Astrocyte of the hippocampus (primary cell): ENCODE data around the gene LAMC3.
A peak's percentile ranks its signal among the peaks of the same experiment; 100 is the strongest.

Source experiments
- DNase-seq: peaks from one replicate; pipeline ENCODE4 v3.0.0; 2011; ENCODE audit warnings: low read depth, low spot score

LAMC3 gene

DNA sequence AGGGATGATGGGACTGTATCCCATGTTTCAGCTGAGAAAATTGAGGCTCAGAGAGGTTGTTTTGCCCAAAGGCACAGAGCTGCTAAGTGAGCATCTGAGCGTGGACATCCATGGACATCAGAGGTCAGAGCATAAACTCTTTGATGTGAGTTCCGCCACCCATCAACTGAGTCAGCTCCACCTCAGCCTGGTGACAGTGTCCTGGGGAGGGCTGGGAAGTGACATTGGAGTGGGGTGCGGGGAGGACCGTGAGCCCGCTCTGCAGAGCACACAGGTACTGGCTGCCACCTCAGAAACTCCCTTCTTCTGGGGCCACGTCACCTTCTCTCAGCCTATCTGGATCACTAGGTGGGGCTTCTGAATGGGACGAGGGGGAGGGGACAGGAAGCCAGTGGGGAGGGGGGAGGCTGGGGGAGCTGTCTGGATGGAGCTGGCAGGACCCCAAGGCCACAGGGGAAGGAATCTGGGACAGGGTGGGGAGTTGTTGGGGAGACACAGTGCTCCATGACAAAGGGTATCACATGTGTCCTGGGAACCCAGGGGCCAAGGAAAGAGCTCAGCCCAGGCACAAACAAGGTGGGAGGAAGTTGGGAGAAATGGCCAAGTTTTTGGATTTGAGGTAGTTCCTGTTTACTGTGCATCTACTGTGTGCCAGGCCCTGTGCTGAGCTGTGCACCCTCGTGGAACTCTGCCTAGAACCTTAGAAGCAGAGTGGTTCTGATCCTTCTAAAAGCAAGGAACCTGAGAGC, 2.5 kb downstream of the LAMC3 start:
- DNase-seq, result no peak

DNA sequence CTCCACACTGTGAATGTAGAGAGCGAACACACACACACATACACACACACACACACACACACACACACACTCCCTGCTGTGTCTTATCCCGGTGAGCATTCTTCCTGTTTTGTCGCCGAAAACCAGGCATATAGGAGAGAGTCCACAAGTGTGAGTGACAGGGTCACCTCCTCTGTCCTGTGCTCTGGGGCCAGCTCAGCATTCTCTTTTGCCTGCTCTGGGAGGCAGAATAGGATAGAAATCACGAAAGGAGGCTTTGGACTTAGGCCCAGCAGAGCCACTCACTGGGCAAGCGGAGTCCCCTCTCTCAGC, 3.0 kb downstream of the LAMC3 start:
- DNase-seq, result peak; percentile 25

DNA sequence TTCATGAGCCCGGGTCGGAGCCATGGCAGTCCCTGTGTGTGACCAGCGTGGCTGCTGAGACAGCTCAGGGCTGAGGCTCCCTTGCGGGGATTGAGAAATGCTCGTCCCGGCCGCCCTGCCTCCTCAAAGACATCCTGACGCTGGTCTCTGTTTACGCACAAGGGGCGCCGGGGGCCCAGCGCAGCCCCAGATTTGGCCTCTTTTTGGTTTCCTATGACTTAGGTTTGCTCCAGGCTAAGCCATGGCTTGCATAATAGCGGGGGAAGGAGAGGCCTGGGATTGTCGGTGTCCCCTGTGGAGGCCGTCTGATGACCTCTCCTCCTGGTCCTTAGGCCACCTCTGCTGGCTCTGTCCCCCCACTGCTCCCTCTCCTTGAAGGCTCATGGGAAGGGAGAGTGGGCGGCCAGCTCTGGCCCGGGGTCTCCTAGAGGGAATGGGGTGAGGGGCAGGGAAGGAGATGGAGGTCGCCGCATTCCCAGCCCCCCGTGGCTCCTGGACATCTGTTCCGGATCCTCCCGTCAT, 3.5 kb downstream of the LAMC3 start:
- DNase-seq, result no peak

DNA sequence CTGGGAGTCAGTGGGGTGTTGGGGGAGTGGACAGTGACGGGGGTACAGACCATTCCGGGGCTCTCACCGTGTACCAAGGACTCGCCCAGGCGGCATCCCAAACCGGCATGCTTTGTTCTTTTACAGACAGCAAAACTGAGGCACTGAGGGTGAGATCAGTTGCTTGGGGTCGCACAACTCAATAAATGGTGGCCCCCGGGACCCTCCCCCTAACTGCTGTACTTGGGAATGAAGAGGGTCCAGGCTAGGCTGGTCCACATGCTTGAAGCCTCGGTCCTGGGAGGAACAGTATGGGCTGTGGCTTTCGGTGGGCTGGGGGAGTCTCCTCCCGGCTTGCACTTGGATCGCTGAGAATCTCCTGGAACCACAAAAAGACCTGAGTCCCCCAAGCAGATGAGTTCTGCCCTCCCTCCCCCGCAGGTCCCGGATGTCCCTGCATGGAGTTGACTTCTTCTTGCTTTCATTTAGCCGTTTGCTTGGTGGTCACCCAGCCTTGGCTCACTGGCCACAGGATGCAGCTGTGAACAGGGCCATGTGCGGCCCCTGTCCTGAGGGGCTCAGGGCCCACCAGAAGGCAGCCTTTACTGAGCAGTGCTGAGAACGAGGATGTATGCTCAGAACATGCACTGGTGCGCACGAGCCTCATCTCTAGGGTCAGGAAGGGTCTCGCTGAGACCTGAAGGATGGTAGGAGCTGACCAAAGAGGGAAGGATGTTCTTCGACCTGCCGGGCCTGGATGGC, 4.2 kb downstream of the LAMC3 start:
- no peak for DNase-seq

DNA sequence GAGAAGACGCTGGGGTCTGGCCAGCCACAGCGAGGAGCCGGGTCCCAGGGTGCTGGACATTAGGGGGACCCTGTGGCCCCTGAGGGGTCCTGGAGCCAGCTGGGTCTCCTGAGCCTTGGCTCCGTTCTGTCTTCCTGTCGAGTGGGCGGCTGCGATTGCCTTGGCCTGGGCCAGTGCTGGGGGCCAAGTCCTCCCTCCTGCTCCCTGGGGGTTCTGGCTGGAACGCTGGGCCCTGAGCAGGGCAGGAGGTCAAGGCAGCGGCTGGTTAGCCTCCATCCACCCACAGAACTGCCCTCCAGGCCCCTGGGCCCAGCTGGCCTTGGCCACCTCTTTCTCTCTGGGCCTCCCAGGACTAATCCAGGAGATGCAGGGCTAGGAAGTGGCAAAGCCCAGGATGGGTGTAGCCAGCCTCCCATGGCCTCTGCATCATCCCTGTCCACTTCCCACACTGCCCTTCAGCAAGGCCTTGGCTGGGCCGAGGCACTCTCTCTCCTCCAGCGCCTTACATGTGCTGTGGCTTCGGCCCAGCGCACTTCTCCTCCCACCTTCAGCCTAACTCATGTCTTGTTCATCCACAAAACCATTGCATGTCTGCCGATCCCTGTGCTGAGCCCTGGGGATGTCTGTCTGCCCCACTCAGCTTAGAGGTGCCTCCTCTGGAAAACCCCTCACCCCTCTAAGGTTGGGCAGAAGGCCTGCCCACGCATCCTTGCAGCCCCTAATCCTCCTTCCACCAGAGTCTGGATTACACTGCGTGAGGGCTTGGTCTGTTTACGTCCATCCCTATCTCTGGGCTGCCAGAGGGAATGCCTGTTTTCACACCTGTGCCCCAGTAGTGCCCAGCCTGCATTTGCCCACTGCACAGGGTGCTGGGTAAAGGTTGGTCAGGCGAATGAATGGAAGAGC, 5.0 kb downstream of the LAMC3 start:
- no peak for DNase-seq

DNA sequence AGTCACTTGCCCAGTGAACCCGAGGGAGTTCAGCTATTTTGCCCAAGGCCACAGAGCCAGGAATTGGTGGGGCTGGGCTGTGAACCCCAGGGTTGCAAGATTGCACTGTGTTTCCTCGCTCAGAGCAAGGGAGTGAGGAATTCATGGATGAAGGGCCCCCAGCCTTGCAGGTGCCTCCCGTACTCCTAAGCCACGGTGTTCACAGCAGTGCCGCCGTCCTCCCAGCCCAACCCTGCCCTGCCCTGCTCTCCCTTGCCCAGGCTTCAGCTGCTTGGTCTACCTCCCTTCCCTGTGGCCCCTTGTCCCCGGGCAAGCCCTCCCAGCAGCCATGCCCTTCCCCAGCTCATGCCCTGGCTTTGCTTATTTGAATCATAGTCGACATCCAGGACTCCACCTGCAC, 6.1 kb downstream of the LAMC3 start:
- DNase-seq, result no peak

DNA sequence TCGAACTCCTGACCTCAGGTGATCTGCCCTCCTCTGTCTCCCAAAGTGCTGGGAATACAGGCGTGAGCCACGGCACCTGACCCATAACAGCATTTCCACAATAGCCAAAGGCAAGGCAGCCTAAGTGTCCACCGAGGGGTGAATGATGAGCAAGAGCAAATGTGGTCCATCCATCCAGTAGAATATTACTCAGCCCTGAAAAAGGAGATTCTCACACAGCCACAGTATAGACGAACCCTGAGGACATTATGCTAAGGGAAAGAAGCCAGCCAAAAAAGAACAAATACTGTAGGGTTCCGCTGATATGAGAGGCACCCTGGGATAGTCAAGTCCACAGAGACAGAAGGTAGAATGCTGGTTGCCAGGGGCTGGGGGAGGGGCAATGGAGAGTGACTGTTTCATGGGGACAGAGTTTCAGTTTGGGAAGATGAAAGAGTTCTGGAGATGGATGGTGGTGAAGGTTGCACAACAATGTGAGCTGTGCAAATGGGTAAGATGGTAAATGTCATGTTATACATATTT, 7.0 kb downstream of the LAMC3 start:
- DNase-seq, result no peak

DNA sequence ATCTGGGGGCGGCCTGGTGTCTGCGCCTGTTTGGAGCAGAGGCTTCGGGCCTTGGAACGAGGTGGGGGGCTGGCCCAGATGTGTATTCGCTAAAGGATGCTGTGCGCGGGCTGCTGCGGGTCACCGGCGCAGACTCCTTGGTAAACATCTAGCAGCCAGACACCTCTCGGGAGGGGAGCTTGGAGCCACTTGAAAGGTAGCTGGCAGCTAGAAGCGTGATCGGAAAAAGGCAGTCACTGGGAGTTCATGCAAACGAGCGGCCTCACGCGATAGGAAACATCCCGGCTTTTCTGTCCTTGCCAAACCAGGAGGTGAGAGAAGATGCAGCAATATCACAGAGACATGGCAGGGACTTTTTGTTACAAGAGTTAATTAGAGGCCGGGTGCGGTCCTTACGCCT, 8.1 kb downstream of the LAMC3 start:
- no peak for DNase-seq

DNA sequence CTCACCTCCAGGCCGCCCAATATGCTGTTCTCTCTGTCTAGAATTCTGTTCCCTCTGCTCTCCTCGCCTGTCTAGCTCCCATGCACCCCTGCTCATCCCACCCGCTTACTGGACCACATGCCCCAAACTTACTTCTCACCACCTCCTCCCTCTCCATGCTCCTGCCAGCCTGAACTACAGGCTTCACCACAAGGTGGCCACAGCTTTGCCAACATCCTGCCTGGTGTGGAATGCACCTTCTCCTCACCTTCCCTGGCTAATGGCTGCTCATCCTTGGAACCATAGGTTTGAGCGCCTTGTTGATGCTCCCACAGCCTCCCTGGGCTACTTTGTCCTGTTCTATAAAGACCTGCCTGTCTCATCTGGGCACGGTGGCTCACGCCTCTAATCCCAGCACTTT, 9.6 kb downstream of the LAMC3 start:
- no peak for DNase-seq

DNA sequence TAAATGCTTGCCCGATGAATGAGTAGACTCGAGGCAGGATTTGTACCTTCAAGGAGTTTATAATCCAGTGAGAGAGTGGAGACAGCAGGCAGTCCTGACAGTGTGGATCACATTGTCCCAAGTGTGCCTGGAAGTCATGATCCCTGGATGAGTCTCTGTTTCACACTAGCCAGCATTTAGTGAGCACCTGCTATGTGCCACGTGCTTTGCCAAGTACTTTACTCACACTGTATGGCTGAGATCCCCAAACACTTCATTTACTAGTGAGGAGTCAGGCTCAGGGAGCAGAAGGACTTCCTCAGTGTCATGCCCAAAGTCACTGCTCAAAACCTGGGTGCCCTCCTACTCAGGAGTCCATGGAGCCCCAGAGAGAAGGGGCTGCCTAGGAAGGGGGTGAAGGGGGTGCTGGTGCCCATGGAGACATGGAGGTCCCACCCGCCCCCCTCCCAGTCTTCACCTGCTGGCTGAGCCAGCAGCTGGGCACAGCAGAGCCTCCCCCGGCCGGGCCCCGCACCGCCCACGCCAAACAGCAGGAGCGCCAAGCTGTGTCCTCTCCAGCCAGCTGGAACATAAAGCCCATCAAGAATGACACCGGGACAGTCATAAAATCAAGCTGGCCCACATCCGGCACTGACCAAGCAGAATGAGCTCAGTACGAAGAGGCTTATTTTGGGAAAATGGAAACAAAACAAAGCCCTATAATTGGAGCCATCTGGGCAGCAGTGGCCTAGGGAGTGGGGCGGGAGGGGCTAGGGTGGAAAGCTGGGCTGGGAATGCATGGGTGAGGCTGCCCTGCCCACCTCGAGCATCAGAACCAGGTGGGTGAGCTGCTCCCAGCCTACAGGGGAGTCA, 10.6 kb downstream of the LAMC3 start:
- no peak for DNase-seq

DNA sequence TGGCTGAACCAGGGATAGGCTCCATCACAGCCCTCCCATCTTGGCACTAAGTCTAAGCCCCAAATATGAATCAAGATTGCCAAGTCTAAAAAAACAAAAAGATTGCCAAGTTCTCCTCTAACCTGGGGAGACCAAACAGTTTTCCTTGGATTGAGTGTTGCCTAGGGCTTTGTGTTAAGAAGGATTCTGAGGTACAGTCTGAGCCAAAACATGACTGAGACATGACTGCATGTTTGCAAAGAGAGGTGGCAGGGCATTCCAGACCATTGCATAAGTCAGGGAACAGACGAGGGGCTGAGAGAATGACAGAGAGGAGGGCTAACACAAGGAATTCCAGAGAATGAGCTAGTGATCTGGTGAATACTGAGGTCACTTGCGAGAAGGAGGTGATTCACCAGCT, 11.4 kb downstream of the LAMC3 start:
- DNase-seq, result peak; percentile 34

DNA sequence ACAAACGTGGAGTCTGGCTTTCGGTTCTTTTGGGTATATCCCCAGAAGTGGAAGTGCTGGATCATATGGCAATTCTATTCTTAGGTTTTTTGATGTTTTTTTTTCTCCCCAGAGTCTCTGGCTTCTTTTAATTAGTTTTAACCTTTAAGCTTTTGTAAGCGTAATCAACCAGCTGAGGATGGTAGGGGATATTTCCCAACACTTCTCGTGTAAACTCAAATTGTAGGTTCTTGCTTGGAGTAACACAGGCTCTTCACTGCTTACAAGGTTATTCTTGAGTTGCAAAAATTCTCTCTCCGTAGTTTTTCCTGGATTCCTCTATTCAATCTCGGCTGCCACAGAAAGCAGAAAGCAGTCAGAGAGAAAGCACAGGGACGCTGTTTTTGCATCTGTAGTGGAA, 11.9 kb downstream of the LAMC3 start:
- no peak for DNase-seq

DNA sequence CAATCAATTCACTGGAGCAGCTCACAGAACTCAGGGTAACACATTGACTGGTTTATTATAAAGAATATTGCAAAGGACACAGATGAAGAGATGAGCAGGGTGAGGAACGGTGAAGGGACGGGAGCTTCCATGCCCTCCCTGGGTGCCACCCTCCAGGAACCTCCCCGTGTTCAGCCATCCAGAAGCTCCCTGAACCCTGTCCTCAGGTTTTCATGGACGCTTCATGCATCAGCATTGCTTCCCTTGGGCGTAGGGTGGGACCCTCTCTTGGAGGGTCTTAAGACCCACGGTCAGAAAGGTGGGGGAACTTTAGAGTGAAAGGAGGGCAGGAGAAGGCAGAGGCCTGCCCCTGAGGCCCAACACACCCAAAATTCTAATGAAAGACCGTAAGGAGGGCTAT, 12.8 kb downstream of the LAMC3 start:
- DNase-seq, result no peak

DNA sequence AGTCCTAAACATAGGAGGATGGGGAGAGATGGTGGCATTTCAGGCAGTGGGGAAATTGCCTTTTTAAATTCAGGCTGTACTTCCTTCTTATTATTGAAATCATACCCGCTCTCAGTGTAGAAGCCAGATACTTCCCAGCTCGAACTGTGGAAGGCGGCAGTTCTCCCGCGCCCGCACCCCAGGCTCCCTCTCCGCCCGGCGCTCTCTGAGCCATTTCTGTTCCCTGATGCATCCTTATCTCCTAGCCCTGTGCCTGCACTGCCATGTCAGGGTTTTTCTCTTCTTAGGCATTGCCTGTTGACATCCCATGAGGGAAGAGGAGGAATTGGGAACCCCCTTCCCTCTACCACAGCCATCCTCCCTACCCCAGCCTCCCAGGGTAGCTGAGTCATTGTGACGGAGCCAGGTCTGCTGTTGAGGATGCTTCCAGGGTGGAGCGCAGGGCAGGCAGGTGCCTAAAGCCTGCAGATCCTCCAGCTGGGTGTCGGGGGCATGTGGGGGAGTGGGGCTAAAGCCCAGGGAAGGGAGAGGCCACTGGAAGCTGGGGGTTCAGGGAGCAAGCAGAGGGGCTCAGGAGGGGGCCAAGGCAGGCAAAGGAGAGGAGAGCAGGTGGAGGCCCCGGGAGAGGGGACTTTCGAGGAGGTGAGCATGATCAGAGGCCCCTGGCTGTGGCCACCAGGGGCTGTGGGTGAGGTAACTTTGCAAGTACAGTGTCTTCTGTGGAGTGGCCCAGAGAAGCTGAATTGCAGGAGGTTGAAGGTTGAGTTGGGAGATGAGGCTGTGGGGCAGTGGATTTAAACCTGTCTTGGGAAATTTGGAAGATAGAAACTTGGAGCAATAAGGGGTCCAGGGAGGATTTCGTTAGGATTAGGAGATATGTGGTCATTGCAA, 16.2 kb downstream of the LAMC3 start:
- DNase-seq, result no peak

DNA sequence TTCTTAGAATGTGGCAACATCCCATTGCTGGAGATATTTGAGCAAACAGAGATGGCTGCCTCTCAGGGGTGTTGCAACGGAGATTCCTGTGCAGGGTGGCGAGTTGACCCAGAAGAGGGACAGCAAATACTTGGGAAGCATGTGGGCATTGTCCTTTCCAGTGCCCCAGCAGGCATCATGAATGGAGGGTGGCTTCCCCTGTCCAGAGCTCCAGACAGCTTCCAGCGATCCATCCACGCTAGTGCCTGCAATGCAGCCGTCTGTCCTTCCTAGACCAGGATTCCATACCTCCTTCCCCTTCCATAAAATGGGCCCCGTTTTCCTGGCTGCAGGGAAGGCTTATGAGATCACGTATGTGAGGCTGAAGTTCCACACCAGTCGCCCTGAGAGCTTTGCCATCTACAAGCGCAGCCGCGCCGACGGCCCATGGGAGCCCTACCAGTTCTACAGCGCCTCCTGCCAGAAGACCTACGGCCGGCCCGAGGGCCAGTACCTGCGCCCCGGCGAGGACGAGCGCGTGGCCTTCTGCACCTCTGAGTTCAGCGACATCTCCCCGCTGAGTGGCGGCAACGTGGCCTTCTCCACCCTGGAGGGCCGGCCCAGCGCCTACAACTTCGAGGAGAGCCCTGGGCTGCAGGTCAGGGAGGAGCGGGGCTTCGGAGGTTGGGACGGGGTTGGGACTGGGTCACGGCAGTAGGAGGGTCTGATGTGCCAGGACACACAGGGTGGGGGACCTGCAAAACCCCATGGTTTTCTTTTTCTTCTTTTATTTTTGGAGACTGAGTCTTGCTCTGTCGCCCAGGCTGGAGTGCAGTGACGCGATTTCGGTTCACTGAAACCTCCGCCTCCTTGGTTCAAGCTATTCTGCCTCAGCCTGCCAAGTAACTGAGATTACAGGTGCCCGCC, 17.2 kb downstream of the LAMC3 start:
- no peak for DNase-seq

DNA sequence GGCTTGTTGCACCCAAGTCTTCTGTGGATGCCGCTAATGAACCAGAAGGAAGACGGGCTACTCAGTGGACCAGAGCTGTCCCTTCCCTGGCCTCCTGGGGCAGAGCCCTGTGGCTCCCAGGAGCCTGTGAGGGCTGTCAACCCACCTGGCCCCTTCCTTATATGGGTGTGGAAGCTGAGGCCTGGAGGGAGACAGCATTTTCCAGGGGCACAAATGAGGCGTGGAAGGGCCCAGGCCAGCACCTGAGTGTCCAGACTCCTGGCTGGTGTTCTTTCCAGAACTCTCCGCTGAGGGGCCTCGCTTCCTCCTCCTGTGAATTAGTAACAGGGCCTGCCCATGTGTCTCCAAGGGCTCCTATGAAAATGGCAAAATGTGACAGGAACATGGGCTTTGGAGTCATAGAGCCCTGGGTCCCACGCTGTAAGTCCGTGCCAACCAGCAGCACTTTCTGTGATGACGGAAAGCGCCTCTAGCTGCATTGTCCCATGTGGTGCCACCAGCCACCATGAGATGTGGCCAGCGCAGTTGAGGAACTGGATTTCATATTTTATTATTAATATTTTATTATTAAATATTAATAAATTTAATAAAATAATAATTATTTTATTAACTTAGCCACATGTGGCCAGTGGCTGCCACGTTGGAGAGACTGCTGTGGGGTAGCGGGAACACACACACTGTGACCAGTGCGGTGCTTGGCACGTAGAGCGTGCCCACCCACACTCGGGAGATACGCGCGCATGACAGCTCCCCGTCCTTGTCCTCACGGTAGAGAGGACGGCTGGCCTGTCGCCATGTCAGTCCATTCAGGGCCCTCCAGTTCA, 18.3 kb downstream of the LAMC3 start:
- DNase-seq, result no peak

DNA sequence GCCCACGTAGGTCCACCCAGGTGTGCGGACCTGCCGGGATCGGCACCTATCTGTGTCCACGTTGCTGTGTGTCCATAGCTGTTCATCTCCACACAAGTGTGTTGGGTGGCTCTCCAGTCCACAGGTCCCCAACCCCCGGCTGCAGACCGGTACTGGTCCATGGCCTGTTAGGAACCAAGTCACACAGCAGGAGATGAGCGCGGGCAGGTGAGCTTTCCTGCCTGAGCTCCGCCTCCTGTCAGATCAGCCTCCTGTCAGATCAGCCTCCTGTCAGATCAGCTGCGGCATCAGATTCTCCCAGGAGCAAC, 18.9 kb downstream of the LAMC3 start:
- DNase-seq, result no peak

DNA sequence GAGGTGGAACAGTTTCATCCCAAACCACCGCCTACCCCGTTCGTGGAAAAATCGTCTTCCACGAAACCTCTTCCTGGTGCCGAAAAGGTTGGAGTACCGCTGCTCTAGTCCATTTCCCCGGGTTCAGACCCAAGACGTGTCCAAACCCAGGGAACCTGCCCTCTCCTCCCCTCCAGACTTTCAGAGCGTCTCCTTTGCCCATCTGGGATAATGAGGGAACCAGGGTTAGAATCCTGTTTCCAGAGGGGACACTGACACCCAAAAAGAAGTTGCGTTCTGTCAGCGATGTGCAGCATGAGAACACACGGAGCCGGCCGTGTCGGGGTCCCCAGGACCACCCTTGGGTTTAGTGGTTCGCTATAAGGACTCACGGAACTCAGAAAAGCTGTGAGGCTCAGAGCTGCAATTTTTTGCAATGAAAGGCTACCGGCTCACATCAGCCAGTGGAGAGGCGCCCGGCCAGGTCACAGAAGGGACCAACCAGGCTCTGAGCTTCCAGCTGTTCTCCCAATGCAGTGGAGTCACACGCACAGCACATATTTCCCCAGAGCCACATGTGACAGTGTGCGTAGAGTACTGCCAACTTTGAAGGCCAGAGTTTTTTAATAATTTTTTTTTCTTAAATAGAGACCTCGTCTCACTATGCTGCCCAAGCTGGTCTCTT, 19.4 kb downstream of the LAMC3 start:
- DNase-seq, result no peak
